SK-MEL-5 (cell line): ENCODE measurements around the gene SLC25A39. TPM values are rescaled to one million over a fixed set of nuclear protein-coding genes. Genes with fewer than 3 reads are reported as not detected.

Experiments
- small RNA-seq, 2 experiments: library from RNA; depleted of rRNA; stranded (forward); fragments of <200 nt; gene quantifications; one replicate each; pipeline ENCODE3, GENCODE V24; 2014
- total RNA-seq: library from RNA; depleted of rRNA; stranded (reverse); fragments of >200 nt; shearing (Covaris generic); gene quantifications from 2 replicates; pipeline ENCODE4 v1.2.3, GENCODE V29; 2014; rRNA removed

SLC25A39 gene
- total RNA-seq, 1 experiment from 2014 or later = 121 TPM

Small RNAs within 50 kb of the gene (small RNA-seq; reads per million reads assigned to genes)
- gene RF00012 (0 to 0.12 reads per million in 2 experiments), gene RN7SL507P (0 to 1.5 reads per million in 2 experiments), gene RNU6-453P (0 reads per million in 2 experiments)

Other genes starting within 250 kb of the SLC25A39 start
- gene HDAC5, start 201.2 kb downstream of the SLC25A39 start, total RNA-seq = 30.6 and 33.7 TPM in 2 replicates
- gene HROB, start 182.9 kb downstream of the SLC25A39 start, total RNA-seq = 3.2 and 4.2 TPM in 2 replicates
- gene ASB16, start 154.1 kb downstream of the SLC25A39 start, total RNA-seq = not detected in 2 replicates
- gene TMUB2, start 137.9 kb downstream of the SLC25A39 start, total RNA-seq = 25.7 and 27.0 TPM in 2 replicates
- gene ATXN7L3, start 124.9 kb downstream of the SLC25A39 start, total RNA-seq = 28.8 and 29.9 TPM in 2 replicates
- gene UBTF, start 105.1 kb downstream of the SLC25A39 start, total RNA-seq = 52.9 and 59.1 TPM in 2 replicates
- gene SLC4A1, start 56.7 kb downstream of the SLC25A39 start, total RNA-seq = 0.05 TPM in 1 of 2 replicates, not detected in the other
- 0.50 and 0.67 TPM in 2 replicates for gene RUNDC3A, start 16.2 kb downstream of the SLC25A39 start, total RNA-seq
- 197 and 275 TPM in 2 replicates for gene GRN, start 20.5 kb upstream of the SLC25A39 start, total RNA-seq
- gene FAM171A2, start 39.0 kb upstream of the SLC25A39 start, total RNA-seq = 5.0 and 5.3 TPM in 2 replicates
- gene ITGA2B, start 64.8 kb upstream of the SLC25A39 start, total RNA-seq = 0.43 TPM in 1 of 2 replicates, not detected in the other
- 12.0 and 12.3 TPM in 2 replicates for gene GPATCH8, start 178.6 kb upstream of the SLC25A39 start, total RNA-seq
- 0.55 TPM in 1 of 2 replicates, not detected in the other for gene FZD2, start 232.7 kb upstream of the SLC25A39 start, total RNA-seq